GM19324 (cell line): ENCODE results near the gene DCPS.
"Not testable (repeated sequence)": the region's sequence is repeated elsewhere in the genome, so short reads cannot be mapped to it uniquely, and the experiment has no call there.

Source experiments
- ATAC-seq: cut with Tn5 transposase; IDR thresholded peaks from one replicate; pipeline ENCODE4 v1.9.1; 2021; ENCODE audit warnings: mild to moderate bottlenecking, moderate library complexity; ENCODE audit not compliant: unreplicated experiment, low FRiP score

DCPS gene

GRCh38 chr11:126284829-126285228 is 19.0 kb upstream of the DCPS start:
- peak; percentile 56 for ATAC-seq

- ATAC-seq: no peak
Observed at GRCh38 chr11:126288237-126288636, 15.6 kb upstream of the DCPS start.

- no peak for ATAC-seq
Observed at GRCh38 chr11:126290887-126291286, 13.0 kb upstream of the DCPS start.

DNA sequence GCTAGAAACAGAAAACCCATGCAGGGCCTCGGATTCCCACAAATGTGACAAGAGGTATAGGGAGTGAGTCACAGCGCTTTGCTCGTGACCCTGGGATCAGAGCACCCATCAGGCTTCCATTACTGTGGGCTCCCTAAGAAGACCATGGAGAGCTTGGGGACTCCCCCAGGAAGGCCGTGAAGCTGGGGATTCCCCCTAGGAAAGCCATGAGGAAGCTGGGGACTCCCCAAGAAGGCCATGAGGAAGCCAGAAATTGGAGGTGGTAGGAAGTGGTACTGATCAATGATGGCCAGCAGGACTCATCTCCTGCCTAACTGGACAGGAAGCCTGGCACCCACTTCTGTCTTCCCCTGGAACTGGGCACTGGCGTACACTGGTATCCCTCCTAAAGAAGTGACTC is 10.1 kb upstream of the DCPS start:
- ATAC-seq: no peak

GRCh38 chr11:126297004-126297403 is 6.9 kb upstream of the DCPS start:
- no peak for ATAC-seq

- ATAC-seq: peak; percentile 7
Observed at GRCh38 chr11:126304457-126305075, 706 bp downstream of the DCPS start.

DNA sequence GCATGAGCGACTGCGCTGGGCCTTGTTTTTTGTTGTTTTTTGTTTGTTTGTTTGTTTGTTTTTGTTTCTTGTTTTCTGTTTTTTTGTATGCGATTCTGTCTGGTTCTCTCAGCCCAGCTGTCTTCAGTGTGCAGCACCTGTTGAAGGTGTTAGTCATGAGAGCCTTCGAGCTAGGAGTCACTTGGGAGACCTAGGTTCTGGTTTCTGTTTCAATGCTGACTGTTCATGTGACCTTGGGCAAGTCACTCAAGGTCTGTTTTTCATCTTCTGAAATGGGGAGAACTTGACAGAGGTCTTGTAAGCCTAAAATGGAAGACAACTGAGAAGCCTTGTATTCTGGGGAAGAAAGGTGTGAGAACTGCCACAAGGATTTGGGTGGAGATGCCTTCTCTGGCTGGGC is 1.8 kb downstream of the DCPS start:
- ATAC-seq: peak; percentile 42

DNA sequence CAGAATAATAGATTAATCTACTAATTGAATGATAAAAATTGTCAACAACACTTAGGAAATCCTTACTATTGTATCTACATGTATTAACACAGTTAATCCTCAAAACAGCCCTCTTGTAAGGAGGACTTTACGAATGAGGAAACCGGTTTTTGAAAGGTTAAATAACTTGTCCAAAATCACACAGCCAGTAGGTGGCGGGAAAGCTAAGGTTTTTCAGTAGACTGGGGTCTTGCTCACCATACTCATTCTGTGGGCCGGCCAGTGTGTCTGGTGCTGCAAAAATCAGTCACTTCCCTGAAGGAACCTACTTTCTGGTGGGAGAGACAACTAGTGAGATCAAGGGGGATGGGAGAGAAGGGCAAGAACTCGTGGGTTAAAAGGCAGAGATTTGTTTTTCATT is 3.8 kb downstream of the DCPS start:
- ATAC-seq: no peak

DNA sequence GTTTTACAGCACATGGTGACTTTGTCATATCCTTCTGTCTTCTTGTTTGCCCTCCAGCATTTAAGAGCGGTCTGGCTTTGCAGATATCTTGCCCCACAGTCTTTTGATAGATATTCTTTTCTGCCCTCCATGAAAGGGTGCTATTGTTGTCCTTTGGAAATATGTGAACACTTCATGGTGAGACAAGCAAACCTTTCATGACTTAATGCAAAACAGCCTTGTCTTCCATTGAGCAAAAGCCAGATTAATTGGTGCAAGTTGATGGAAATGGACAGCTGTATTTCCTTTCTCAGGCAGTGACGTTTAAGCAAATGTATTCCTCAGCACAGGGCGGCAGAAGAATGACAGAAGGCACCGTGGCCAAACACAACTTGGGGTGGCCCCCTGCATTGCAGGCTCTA is 4.4 kb downstream of the DCPS start:
- no peak for ATAC-seq

- ATAC-seq: not testable (repeated sequence)
Observed at GRCh38 chr11:126308771-126309170, 4.9 kb downstream of the DCPS start.

- ATAC-seq: no peak
Observed at GRCh38 chr11:126310200-126310991, 6.5 kb downstream of the DCPS start.

GRCh38 chr11:126310992-126311310 is 7.1 kb downstream of the DCPS start:
- no peak for ATAC-seq

DNA sequence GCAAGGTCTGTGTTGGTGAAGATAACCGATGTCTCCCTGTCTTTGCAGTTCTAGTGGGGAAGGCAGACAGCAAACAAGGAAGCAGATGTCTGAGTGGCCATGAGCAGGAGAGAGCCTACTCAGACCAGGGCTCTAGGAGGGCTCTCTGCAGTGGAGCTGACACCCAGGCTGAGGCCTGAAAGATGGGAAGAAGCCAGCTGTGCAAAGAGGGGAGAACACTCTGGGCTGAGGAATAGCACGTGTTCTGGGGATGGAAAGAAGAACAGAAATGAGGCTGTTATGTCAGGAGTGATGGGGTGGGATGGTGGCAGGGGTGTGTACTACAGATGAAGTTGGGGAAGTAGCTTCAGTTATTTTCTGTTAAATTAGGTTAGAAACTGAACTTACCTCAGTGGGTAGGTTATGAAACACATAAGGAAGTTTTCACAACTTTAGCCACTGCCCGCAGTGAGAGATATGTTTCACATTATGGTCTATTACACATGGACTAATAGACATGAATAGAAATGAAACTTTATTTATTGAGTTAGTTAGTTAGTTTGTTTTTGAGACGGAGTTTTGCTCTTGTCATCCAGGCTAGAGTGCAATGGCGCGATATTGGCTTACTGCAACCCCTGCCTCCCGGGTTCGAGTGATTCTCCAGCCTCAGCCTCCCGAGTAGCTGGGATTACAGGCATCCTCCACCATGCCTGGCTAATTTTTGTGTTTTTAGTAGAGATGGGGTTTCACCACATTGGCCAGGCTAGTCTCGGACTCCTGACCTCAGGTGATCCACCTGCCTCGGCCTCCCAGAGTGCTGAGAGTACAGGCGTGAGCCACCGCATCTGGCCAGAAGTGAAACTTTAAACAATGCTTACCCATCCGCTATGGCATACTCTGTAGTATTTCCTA is 7.8 kb downstream of the DCPS start:
- peak; percentile 46 for ATAC-seq

- ATAC-seq: no peak
Observed at GRCh38 chr11:126312961-126313360, 9.1 kb downstream of the DCPS start.

GRCh38 chr11:126313826-126314225 is 10.0 kb downstream of the DCPS start:
- no peak for ATAC-seq

GRCh38 chr11:126317432-126317755 is 13.5 kb downstream of the DCPS start:
- no peak for ATAC-seq

DNA sequence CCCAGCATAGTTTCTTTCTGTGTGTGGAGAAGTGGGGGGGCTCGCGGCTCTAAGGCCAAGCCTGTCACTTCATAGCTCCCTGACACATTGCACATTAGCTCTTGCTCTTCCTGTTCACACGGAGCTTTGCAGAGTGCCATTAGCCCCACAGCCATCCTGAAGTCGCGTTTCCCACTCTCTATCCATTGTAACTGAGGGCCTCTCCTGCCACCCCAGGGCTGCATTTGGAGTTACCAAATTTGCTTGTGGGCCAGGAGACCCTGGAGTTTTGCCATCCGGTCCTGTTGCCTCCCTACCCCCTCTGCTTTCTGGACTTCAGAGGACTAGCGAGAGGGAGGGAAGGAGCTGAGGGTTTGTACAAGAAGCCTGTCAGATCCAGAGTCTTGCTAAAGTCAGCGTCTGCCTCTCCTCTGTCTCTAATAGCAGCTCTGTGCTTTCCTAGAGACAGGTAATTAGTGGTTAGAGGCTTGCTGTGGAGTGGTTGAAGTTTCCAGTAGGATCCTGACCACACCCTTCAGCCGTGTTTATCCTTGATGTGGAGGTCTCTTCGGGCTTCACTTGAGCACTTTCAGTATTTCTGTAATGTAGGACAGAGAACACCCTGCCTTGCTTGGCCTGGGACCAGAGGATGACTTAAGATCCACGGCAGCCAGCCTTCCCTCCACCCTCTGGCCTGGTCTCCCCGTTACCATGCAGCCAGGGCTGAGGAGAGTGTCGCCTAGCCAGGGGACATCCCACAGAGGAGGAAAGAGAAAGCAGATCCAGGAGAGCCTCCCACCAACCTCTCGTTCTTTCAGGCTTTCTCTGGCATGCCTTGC is 14.1 kb downstream of the DCPS start:
- ATAC-seq: peak; percentile 15

GRCh38 chr11:126318574-126319373 is 14.9 kb downstream of the DCPS start:
- peak; percentile 59 for ATAC-seq

GRCh38 chr11:126319374-126319740 is 15.5 kb downstream of the DCPS start:
- ATAC-seq: no peak

DNA sequence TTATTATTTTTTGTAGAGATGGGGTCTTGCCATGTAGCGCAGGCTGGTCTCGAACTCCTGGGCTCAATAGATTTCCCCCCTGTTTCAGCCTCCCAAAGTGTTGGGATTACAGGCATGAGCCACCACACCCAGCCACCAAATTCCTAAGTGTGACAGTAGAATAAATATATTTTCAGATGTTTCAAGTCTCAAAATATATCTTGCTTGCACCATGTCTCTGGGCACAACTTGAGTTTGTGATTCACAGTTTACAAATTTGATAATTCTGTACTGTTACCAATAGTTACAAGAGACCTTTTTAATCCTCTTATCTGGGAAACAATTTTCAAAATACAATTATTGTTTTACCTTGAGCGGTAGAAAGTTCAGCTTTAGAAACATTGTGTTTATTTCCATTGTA is 19.1 kb downstream of the DCPS start:
- no peak for ATAC-seq
